Right ventricle myocardium inferior (tissue), 1 donor: ENCODE results near the gene ADCY1. TPM values are rescaled to one million over a fixed set of nuclear protein-coding genes. Genes with fewer than 3 reads are reported as not detected.
"Not testable (repeated sequence)": the region's sequence is repeated elsewhere in the genome, so short reads cannot be mapped to it uniquely, and the experiment has no call there.

ENCODE experiments used
- ATAC-seq: fragments of 200-7000 bp; cut with Tn5 transposase; one replicate; pipeline ENCODE4 v1.9.1; 2020; ENCODE audit warnings: mild to moderate bottlenecking, moderate library complexity
- DNase-seq: peaks from one replicate; pipeline ENCODE4 v3.0.0; 2021; ENCODE audit errors: missing footprints
- intact Hi-C: fragments of 100-400 bp; cut with DNase I; formaldehyde crosslinking; loops from one replicate; pipeline ENCODE4 v1.11.0; 2022
- long read RNA-seq: library from polyadenylated mRNA; unstranded; transcript quantifications from one replicate; pipeline ENCODE4 v2.0.0, GENCODE V29; 2021
- total RNA-seq: library from RNA; stranded (reverse); fragmentation: NEBNext Ultra II Directional; extraction: Animal tissue kit (Norgen Biotek cat#: 25700); gene quantifications from one replicate; pipeline ENCODE4 v1.2.1, GENCODE V29; 2021
- donor health status: DM: no; HTN: yes; CAD: no; lungs with severe emphysema.

ADCY1 gene
- 5.9 TPM for total RNA-seq
- long read RNA-seq, partial matches to known transcripts: 1 of 7 reads
- long read RNA-seq, other reads (novel, unspliced or antisense): 5 of 7 reads

DNA sequence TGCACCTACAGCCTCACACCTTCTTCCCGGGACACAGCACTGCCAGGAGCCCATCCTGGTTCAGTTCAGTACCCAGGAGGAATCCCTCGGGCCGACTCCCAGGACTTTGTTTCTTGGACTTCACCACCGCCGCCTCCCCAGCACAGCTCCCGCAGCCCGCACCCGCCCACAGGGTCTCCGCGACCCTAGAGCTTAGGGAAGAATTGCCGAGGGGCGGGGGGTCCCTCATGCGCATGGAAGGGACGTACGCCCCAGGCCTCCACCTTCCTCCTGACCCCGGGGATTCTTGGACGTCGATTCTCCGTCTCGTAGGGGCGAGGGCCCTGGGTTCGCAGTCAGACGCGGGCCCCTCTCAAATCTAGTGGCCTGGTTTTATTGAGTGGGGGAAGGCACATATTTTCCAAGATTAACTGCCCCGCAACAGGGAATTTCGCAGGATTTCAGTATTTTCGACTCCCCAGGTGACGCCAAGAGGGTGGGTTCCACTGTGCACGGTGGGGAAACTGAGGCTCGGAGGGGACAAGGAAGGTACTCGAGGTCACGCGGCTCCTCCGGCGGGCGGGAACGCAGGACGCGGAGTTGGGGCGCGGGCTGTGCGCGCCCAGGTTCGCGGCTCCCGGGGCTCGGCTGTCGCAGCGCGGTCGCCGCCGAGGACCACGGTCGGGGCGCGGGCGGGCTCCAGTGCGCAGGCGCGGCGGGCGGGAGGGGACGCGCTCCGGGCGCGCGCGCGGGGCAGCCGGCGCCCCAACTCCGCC is at the start of gene ADCY1:
Gene ADCY1 (plus strand): TSS at position 708 of the 755 bp plus-strand sequence. CDS start 176 bp downstream, outside the sequence.
- DNase-seq (no peak), ATAC-seq (no peak)
- intact Hi-C loops: no loop called here

DNA sequence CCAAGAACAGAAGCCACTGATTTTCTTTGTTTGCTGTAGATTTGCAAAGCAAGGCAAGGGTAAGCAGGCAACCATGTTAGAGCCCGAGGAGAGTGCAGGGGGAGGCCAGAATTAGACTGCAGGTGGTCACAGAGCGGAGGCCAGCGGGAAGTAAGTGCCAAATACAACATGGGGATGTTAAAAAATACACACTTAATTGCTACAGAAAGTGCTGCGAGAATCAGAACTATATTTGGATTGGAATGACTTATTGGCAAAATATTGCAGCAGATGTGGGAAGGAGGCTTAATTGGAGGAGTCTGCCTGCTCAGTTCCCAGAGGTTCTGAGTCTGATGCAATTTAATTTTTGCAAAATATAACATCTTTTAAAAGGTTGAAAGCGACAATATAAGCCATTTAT is 49.7 kb upstream of the ADCY1 start:
- intact Hi-C loops: no loop called here
- peak; percentile 81 for ATAC-seq
- no peak for DNase-seq

DNA sequence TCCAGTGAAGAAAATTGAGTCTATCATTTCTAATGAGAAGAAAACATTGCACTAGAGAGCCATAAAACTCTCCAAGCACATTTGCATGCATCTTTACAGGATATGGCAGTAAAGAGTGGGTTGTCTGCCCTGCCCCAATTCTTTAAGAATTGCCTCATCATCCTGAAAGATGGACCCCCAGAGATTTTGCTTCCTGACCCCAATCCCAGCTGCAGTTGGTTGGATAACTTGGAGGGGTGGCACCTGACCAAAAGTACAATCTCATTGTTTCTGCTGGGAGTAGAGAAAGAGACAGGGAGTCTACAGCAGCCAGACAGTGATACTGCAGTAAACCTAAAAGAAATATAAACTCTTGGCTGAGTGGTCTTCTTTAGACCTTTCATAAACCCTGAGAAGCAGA is 49.1 kb upstream of the ADCY1 start:
- intact Hi-C loops: no loop called here
- no peak for DNase-seq
- peak; percentile 63 for ATAC-seq

DNA sequence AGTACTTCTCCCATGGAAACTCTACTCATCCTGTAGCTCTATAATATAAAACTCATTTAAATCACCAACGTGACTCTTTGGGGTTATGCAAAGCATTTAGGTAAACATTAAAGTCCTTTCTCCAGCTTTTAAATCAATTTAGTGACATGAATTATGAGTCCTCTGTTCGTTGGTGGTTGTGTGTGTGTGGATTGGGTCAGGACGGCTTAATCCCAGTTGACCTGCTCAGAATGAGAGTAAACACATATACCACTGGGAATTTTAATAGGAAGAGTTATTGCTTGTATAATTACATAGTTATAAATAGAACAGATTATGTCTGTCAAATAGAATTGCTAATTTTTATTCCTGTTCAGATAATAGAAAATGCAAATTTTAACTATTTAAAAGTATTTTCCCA is 30.7 kb upstream of the ADCY1 start:
- no peak for DNase-seq
- intact Hi-C loops: no loop called here
- ATAC-seq: no peak

GRCh38 chr7:45545105-45545710 is 29.0 kb upstream of the ADCY1 start:
- peak; percentile 39 for ATAC-seq
- intact Hi-C loops, DNase-seq: not testable (repeated sequence)

GRCh38 chr7:45548917-45549316 is 25.3 kb upstream of the ADCY1 start:
- DNase-seq, intact Hi-C loops, ATAC-seq: not testable (repeated sequence)

DNA sequence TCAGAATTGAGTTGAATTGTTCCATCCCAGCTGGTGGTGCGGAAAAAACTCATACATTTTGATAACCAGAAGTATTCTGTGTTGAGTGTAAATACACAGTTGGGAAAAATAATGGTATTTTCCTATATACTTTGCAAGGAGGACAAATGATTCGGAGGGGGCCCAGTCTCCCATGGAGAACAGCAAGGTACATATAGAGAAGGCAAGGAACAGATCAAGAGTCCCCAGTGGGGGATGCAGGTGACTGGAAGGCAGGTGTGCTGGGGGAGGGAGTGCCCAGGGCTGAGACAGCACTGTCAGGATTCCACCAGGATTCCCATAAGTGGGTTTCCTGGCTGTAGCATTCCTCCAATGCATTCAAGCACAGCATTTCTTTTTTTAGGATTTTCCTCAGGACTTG is 10.8 kb upstream of the ADCY1 start:
- ATAC-seq (no peak), DNase-seq (no peak)
- intact Hi-C loops: no loop called here

- intact Hi-C loops: no loop called here
- ATAC-seq: peak; percentile 33
- no peak for DNase-seq
Observed at GRCh38 chr7:45563941-45564461, 10.2 kb upstream of the ADCY1 start.

GRCh38 chr7:45564485-45564884 is 9.7 kb upstream of the ADCY1 start:
- ATAC-seq (peak; percentile 66), DNase-seq (no peak)
- intact Hi-C loops: no loop called here

DNA sequence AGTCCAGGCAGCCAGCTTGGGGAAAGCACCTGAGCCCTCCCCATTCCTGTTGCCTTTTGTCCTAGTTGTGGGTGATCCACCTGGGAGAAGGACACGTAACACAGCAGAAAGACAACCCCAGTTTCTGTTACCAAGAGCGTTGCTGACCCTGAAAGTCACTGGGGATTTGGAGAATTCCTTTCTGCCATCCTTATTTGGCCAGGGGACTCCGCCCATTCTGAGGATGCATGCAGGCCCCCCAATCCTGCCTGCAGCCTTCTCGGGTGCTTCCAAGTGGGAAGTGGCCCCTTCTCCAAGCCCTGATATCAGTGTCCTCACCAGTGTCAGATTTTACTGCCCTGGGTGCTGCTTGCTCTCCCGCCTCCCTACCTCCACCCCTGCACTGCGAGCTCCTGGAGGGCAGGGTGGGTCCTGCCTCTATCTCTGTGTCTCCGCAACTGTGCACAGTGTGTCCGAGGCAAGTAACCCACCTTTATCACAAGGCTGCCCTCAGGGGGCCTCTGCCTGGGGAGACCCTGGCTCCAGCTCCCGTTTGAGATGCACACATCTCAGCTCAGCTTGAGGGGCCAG is 9.2 kb upstream of the ADCY1 start:
- ATAC-seq (no peak), DNase-seq (no peak)
- intact Hi-C loops: no loop called here

DNA sequence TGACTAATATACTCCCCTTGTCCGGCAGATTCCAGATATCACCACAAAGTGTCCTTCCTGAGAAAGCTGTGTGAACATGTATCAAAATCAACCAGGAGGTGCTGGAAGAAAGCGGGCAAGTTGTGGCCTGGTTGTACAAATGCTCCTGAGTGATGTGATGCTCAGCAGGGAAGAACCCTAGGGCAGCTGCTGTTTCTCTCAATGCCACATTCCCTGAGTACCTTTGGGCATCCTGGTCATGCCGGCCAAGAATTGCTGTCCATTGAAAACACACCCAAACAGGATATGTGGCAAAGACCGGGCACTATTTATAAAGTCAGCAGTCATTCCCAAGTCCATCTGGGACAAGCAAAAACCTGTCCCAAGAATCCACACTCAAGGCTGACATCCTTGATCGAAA is 7.8 kb upstream of the ADCY1 start:
- intact Hi-C loops: no loop called here
- DNase-seq (no peak), ATAC-seq (no peak)

DNA sequence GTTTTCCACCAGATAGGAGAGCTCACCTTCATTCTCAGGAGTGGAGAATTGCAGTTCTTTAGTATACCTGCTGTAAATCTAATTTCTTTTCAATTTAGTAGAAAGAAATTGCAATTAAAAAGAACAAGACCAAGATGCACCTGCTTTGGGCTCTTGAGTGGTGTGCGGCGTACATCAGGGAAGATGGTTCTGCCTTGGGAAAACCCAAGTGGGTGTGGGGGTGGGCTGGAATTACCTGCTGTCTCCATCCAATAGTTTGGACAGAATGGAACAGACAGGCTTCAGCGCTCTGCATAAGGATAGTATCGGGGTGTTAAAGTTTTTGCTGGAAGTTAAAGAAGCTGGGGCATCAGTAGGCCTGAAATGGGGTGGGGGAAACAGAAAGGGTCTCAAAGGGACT is 7.2 kb upstream of the ADCY1 start:
- no peak for ATAC-seq
- intact Hi-C loops: no loop called here
- DNase-seq: no peak

- DNase-seq (no peak), ATAC-seq (no peak)
- intact Hi-C loops: no loop called here
Observed at GRCh38 chr7:45567713-45568112, 6.5 kb upstream of the ADCY1 start.

- intact Hi-C loops: no loop called here
- DNase-seq: no peak
- ATAC-seq: no peak
Observed at GRCh38 chr7:45568536-45569289, 5.5 kb upstream of the ADCY1 start.

- DNase-seq (no peak), ATAC-seq (no peak)
- intact Hi-C loops: no loop called here
Observed at GRCh38 chr7:45569290-45569685, 4.9 kb upstream of the ADCY1 start.

DNA sequence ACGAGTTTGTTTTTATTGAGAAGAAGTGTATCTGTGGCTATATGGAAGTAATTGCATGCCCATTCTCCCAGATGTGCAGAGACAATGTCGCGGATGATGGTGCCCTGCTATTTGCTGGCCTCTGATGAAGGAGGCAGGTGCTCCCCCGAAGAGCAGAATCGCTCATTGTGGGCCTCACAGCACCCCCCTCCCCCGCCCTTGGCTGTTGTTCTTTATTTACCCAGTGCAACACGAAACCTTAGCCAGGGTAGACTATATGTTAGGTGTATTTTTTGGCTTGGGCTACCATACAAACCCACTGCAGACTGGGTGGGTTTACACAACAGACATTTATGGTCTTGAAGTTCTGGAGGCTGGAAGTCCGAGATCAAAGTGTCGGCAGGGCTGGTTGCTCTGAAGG is 3.4 kb upstream of the ADCY1 start:
- ATAC-seq: no peak
- intact Hi-C loops: no loop called here

DNA sequence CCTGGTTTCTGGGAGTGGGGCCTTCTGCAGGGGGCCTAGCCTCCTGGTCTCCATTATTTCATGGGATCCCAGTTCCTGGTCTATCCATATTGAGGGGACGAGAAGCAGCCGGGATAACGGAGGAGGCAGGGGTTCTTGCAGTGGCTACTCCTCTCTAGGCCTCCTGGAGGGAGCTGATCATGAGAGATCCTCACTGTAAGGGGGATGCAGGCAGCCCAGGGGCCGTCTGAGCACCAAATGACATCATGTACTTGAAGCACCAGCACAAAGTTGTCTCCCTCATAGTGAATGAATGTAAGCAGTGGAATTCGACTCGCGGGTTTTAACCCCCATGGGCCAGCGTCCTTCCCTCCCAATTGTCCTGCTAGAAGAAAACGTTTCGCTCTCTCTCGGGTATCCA is 964 bp upstream of the ADCY1 start:
- ATAC-seq (no peak), DNase-seq (no peak)
- intact Hi-C loops: no loop called here

More for the DNA sequence above, 3.4 kb upstream of the ADCY1 start:
- no peak for DNase-seq

DNA sequence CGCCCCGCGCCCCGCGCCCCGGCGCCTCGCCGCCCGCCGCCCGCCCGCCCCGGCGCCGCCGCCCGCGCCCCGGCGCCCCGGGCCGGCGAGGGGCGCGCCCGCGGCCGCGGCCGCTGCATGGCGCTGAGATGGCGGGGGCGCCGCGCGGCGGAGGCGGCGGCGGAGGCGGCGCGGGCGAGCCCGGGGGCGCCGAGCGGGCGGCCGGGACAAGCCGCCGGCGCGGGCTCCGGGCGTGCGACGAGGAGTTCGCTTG is 174 bp downstream of the ADCY1 start:
- intact Hi-C loops: no loop called here

DNA sequence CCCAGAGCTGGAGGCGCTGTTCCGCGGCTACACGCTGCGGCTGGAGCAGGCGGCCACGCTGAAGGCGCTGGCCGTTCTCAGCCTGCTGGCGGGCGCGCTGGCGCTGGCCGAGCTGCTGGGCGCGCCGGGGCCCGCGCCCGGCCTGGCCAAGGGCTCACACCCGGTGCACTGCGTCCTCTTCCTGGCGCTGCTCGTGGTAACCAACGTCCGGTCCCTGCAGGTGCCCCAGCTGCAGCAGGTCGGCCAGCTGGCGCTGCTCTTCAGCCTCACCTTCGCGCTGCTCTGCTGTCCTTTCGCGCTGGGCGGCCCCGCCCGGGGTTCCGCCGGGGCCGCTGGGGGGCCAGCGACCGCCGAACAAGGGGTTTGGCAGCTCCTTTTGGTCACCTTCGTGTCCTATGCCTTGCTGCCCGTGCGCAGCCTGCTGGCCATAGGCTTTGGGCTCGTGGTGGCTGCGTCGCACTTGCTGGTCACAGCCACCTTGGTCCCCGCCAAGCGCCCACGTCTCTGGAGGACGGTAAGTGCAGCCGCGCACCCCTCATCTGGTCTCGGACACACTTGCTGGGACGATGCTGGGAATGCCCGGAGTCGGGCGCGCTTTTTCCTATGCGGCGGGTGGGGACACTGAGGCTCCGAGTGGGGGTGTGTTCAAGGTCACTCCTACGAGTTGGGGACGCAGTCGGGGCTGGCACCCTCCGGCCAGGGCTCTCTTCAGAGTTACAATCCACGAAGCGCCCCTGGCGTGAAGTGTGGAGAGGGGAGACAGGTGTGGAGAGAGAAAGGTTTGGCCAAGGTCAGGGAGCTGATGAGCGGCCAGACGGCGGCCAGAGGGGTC is 717 bp downstream of the ADCY1 start:
- intact Hi-C loops: no loop called here
- ATAC-seq (peak; percentile 77), DNase-seq (no peak)

More for the DNA sequence above, 174 bp downstream of the ADCY1 start:
- ATAC-seq (no peak), DNase-seq (no peak)
